ENCODE data around the gene CTSL.

Gene CTSL

GRCh38 chr9:87760529-87760928 is 34.6 kb downstream of the CTSL start:
- no peak for DNase-seq

DNA sequence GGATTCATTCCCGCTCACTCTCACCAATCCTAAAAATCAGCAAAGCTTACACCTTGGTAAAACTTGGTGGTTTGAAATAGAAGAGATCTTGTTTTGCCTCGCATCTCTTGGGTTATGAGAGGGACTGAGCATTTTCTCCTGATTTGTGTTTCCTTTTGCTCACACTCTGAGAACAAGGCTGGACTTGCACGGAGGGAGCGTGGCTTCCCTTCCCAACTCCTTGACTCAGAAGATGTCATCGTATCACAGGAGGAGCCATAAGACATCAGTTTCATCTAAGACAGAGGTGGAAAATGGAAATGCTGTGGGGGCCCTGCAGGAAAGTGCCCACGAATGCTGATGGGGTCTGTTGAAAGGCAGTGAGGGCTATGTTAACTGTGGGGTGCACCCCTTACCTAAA is 37.4 kb downstream of the CTSL start:
- DNase-seq: no peak

- DNase-seq: no peak
Measured at GRCh38 chr9:87765521-87765920, 39.6 kb downstream of the CTSL start.

DNA sequence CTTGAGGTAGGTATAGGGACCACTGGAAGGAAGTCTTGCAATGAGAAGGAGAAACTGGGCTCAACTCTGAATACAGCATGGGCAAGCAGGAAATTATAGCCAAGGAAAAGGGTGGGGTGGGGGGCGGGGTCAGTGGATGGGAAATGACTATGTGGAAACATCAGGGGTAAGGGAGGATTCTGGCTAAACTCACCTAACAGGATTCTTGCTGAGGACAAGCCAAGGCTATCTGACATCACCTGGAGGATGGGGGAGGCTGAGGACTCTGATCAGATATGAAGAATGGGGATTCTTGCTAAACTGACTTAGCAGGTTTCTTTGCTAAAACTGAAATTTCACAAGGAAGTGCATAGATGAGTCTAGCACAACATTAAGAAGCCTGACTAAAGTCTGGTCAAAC is 40.8 kb downstream of the CTSL start:
- DNase-seq: no peak

DNA sequence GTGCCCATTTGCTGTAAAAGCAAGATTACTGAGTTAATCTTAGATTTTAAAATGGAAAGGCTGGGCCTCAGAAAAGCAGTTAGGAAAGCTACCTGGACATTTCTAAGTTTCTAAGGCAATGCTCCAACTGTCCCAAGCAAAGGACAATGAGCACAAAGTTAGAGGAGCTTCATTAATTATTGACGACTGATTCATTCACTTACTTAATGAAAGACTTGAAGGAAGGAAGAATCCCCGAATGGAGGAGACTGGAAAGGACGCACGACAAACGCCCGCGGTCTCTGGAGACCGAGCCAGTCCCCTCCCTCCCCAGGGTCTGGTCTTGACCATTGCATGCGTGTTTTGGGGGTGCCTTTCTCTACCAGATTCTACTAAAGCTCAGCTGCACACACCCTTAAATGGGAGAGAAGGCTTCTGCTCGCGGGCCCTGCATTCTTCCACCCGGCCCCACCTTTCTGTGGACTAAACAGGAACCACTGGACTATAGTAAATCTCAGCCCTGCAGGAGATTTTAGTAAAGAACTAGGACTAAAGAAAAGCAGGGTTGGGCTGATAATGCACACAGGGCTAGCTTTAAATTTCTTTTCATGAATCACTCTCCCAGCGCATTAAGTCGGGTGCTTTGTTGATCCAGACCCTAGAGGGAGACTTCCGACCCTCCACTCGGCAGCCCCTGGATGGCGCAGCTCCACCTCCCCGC is 44.8 kb downstream of the CTSL start:
- DNase-seq: no peak

- DNase-seq: no peak
Measured at GRCh38 chr9:87771316-87772006, 45.5 kb downstream of the CTSL start.

GRCh38 chr9:87776481-87777379 is 50.8 kb downstream of the CTSL start:
- DNase-seq: no peak

DNA sequence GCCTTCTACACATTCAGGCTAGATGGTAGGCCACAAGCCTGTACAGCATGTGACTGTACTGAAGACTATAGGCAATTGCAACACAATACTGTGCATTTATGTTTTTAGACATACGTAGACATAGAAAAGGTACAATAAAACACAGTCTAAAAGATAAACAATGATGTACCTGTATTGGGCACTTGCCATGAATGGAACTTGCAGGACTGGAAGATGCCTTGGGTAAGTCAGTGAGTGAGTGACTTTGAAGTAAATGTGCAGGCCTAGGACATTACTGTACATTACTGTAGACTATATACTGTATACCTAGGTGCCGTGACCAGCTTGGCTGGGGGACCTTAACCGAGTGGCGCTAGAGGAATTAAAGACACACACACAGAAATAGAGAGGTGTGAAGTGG is 53.1 kb downstream of the CTSL start:
- no peak for DNase-seq
